Psoas muscle (tissue), 8 donors: ENCODE data around the gene AADACL4. TPM values are rescaled to one million over a fixed set of nuclear protein-coding genes. Genes with fewer than 3 reads are reported as not detected.

Experiments
- ATAC-seq, 4 donors: fragments of 200-7000 bp; cut with Tn5 transposase; one replicate each; pipeline ENCODE4 v1.9.1; 2020; ENCODE audit warnings: moderate library complexity in 3 of 4, mild to moderate bottlenecking in 2 of 4
- DNase-seq, 2 donors: peaks; one replicate each; pipeline ENCODE4 v3.0.0-alpha.2; 2020
- H3K27ac ChIP-seq: fragments of 200-600 bp; one replicate; pipeline ENCODE4 v1.8.0; 2022
- H3K27me3 ChIP-seq, 3 donors: fragments of 200-600 bp in 1 of 3; one replicate each; pipeline versions ENCODE4 v1.6.1 to v1.8.0; 2013 to 2022; ENCODE audit warnings: low read length in 2 of 3, mild to moderate bottlenecking in 2 of 3, moderate library complexity in 1 of 3; ENCODE audit not compliant: insufficient read depth in 3 of 3
- H3K36me3 ChIP-seq, 2 donors: fragments of 200-600 bp in 1 of 2; one replicate each; pipeline versions ENCODE4 v1.6.1 to v1.8.0; 2013 to 2022; ENCODE audit warnings: low read depth in 1 of 2, mild to moderate bottlenecking in 1 of 2, moderate library complexity in 1 of 2; ENCODE audit not compliant: insufficient read depth in 1 of 2
- H3K4me1 ChIP-seq: fragments of 200-600 bp; one replicate; pipeline ENCODE4 v1.8.0; 2022
- H3K4me3 ChIP-seq: fragments of 200-600 bp; one replicate; pipeline ENCODE4 v1.8.0; 2022; ENCODE audit warnings: mild to moderate bottlenecking
- H3K9me3 ChIP-seq: fragments of 200-600 bp; one replicate; pipeline ENCODE4 v1.8.0; 2022
- WGBS, 3 donors: extraction: QIAGEN DNeasy Blood & Tissue Kit; methylation state at CpG; one replicate each; pipeline versions ENCODE4 v1.1.6 to v1.1.7; 2013; 5-methylcytosine and 5-hydroxymethylcytosine counted together
- intact Hi-C, 2 donors: fragments of 100-400 bp; cut with DNase I; formaldehyde crosslinking; loops; one replicate each; pipeline versions ENCODE4 v1.11.0 to v1.14.2; 2022
- polyA plus RNA-seq, 3 donors: library from polyadenylated mRNA; stranded (reverse); fragments of 200-250 nt; gene quantifications; one replicate each; pipeline ENCODE4 v1.2.3, GENCODE V29; 2013
- total RNA-seq, 4 donors: library from RNA; stranded (reverse); fragmentation: NEBNext Ultra II Directional in 2 of 4; extraction: Animal tissue kit (Norgen Biotek cat#: 25700) in 2 of 4; gene quantifications; one replicate each; pipeline versions ENCODE4 v1.2.1 to v1.2.4, GENCODE V29; 2021 to 2023
- TF ChIP-seq, protein P1 (sequence below): fragments of 200-600 bp; IDR thresholded peaks from one replicate; pipeline ENCODE4 v1.8.0; 2022; ENCODE audit warnings: antibody characterized with exemption
- donor health status: healthy with polysubstance abuse.
- donor health status: DM: no; HTN: no; CAD: no; lungs with moderate emphysema.
- donor health status: Bipolar disorder and iron deficiency.
- donor health status: healthy.
- donor health status: DM: yes; HTN: yes; CAD: no.
- donor health status: DM: no; HTN: no; CAD: no.
- donor health status: DM: no; HTN: no; CAD: no.
- donor health status: DM: yes; HTN: yes; CAD: no.

The AADACL4 gene
- total and polyA plus RNA-seq, 7 donors = not detected

DNA sequence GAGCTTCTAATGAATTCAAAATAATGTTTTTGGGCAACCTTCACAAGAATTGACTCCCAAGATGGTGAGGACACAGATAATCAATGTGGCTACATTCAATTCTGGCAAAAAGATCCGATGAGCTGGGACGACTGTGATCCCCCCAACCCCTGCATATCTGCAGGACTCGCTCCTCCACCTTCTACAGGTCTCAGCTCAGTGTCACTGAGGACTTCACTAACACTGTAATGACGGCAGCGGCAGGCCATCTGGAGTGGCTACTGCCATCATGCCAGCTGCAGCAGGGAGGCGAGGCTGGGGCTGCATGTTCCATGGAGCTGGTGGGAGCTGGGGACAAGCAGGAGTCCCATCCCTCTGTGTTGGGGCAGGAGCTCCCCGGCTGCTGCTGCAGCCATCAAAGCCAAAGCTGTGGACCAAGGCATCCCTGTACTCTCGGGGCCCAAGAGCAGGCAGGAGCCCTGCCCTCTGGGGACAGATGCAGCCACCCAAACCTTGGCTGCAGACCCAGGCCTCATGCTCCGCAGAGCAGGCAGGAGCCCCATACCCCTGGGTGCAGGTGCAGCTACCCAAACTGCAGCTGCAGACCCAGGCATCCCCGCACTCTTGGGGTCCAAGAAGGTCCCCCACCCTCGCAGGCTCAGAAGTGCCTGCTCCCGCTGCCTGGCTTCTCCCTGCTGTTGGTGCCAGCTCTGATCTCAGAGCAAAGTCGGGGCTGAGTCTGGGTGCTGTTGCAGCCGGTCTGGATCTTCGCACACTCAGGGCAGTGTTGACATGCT is 13.7 kb upstream of the AADACL4 start:
- WGBS, 3 donors = 81 to 86% (median 84%) methylated on average over 15 of the region's 15 CpGs
- DNase-seq (peak in 1 of 2 donors; percentile 42), ATAC-seq (no peak)
- TF ChIP-seq, protein P1, sequence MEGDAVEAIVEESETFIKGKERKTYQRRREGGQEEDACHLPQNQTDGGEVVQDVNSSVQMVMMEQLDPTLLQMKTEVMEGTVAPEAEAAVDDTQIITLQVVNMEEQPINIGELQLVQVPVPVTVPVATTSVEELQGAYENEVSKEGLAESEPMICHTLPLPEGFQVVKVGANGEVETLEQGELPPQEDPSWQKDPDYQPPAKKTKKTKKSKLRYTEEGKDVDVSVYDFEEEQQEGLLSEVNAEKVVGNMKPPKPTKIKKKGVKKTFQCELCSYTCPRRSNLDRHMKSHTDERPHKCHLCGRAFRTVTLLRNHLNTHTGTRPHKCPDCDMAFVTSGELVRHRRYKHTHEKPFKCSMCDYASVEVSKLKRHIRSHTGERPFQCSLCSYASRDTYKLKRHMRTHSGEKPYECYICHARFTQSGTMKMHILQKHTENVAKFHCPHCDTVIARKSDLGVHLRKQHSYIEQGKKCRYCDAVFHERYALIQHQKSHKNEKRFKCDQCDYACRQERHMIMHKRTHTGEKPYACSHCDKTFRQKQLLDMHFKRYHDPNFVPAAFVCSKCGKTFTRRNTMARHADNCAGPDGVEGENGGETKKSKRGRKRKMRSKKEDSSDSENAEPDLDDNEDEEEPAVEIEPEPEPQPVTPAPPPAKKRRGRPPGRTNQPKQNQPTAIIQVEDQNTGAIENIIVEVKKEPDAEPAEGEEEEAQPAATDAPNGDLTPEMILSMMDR = no peak
- Histone ChIP-seq H3K27ac (no peak overlapping the region), H3K4me1 (no peaks in the 10 kb centered on the region), H3K9me3 (no peaks in the 10 kb centered on the region), H3K27me3 (peaks cover 0 to 2% (median 0%) of the 10 kb centered on the region in 3 donors), H3K36me3 (no peaks in the 10 kb centered on the region), H3K4me3 (no peak overlapping the region)
- intact Hi-C loops = no loop called here

DNA sequence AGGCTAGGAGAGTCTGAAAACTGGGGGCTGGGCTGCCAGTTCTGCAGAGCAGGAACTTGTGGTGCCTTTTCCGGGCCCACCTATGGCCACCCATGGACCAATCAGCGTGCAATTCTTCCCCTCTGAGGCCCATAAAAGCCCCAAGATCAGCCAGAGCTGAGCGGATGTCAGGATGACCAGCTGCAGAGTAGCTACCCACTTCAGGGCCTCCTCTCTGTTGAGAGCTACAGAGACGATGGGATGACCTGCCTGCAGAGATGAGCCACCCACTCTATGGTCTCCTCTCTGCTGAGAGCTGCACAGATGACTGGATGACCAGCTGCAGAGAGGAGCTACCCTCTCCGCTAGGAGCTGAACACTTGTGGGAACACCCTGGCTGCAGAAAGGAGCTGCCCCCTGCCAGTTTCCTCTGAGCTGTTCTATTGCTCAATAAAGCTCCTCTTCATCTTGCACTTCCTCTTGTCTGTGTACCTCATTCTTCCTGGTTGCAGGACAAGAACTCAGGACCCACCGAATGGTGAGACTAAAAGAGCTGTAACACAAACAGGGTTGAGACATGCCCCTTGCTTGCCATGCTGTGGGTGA is 12.8 kb upstream of the AADACL4 start:
- Histone ChIP-seq H3K36me3 (no peaks in the 10 kb centered on the region), H3K9me3 (no peaks in the 10 kb centered on the region), H3K4me1 (no peaks in the 10 kb centered on the region), H3K27ac (no peak overlapping the region), H3K4me3 (no peak overlapping the region), H3K27me3 (peaks cover 0 to 2% (median 0%) of the 10 kb centered on the region in 3 donors)
- intact Hi-C loops = no loop called here
- 73 to 85% (median 77%) methylated on average over 6 of the region's 6 CpGs for WGBS, 3 donors
- ATAC-seq (no peak), DNase-seq (peak in 1 of 2 donors; percentile 25)
- TF ChIP-seq, protein P1 = no peak

DNA sequence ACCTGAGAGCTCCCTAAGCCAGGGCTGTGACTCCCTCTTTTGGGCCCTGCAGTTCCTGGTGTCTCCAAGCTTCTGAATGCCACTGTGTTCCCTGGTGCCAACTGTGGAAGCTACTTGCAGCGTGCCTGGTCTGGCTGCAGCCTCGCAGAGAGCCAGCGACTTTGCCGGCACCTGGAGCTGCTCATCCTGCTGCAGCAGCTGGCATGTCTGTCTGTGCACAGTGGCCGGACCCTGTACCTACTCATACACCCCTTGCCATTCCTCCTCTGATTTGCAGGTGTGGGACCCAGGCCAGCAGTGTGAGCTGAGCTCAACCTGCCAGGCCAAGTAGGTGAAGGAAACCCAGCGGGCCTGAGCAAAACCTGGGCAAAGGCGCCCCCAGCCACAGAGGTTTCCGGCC is 12.3 kb upstream of the AADACL4 start:
- intact Hi-C loops = no loop called here
- no peaks in the 10 kb centered on the region for H3K36me3 ChIP-seq
- DNase-seq (peak in 1 of 2 donors; percentile 35), ATAC-seq (no peak)
- no peaks in the 10 kb centered on the region for H3K4me1 ChIP-seq
- H3K27me3 ChIP-seq = peaks cover 0 to 2% (median 0%) of the 10 kb centered on the region in 3 donors
- 62 to 75% (median 63%) methylated on average over 8 of the region's 8 CpGs for WGBS, 3 donors
- H3K9me3 ChIP-seq = no peaks in the 10 kb centered on the region
- TF ChIP-seq, protein P1 = no peak
- H3K4me3 ChIP-seq = no peak overlapping the region
- no peak overlapping the region for H3K27ac ChIP-seq

DNA sequence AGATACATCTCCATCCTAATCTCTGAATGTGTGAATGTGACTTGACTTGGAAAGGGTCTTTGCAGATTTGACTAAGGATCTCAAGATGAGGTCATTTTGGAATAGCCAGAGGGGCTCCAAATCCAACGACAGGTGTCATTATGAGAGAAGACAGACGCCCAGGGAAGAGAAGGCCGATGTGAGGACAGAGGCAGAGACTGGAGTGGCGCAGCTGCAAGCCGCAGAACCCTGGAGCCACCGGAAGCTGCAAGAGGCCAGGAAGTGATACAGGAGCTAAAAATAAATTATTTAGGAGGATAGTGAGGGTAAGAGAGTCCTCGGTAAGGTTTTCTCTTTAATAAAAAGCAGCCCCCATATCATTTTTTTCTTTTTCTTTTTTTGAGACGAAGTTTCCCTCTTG is 9.7 kb upstream of the AADACL4 start:
- DNase-seq = peak in 1 of 2 donors; percentile 47
- peaks cover 3% of the 10 kb centered on the region for H3K9me3 ChIP-seq
- no peak overlapping the region for H3K4me3 ChIP-seq
- no peak for ATAC-seq
- TF ChIP-seq, protein P1 = no peak
- H3K27ac ChIP-seq = peak overlapping the region; percentile 62
- intact Hi-C loops = no loop called here
- H3K4me1 ChIP-seq = no peaks in the 10 kb centered on the region
- H3K36me3 ChIP-seq = no peaks in the 10 kb centered on the region
- peaks cover 0 to 2% (median 0%) of the 10 kb centered on the region in 3 donors for H3K27me3 ChIP-seq
- 55 to 59% (median 57%) methylated on average over 8 of the region's 8 CpGs for WGBS, 3 donors
